Esophagus muscularis mucosa (tissue), 4 donors: Measurements from ENCODE around the gene DDR1. TPM values are rescaled to one million over a fixed set of nuclear protein-coding genes. Genes with fewer than 3 reads are reported as not detected.

Experiments used
- DNase-seq: peaks from one replicate; pipeline ENCODE4 v3.0.0-alpha.2; 2017; ENCODE audit errors: extremely low spot score
- H3K27ac ChIP-seq, 4 donors: fragments of 200-600 bp; sonication (generic); replicated peaks in 1 of 4; 1 replicate in 3 of 4; 2 replicates in 1 of 4; pipeline ENCODE4 v1.5.1; 2016 to 2019; ENCODE audit warnings: mild to moderate bottlenecking in 1 of 4
- H3K27me3 ChIP-seq, 4 donors: fragments of 200-600 bp; sonication (generic); one replicate each; pipeline versions ENCODE4 v1.5.1 to v1.6.0; 2016 to 2019
- H3K36me3 ChIP-seq, 4 donors: fragments of 200-600 bp; sonication (generic); one replicate each; pipeline ENCODE4 v1.5.1; 2016 to 2019
- H3K4me1 ChIP-seq, 4 donors: fragments of 200-600 bp; sonication (generic); one replicate each; pipeline ENCODE4 v1.5.1; 2016 to 2019
- H3K4me3 ChIP-seq, 4 donors: fragments of 200-600 bp; sonication (generic); 1 replicate in 2 of 4; 2 replicates in 2 of 4; pipeline ENCODE4 v1.5.1; 2016 to 2019; ENCODE audit warnings: mild to moderate bottlenecking in 4 of 4, moderate library complexity in 1 of 4
- H3K9me3 ChIP-seq, 4 donors: fragments of 200-600 bp; sonication (generic); 1 replicate in 3 of 4; 2 replicates in 1 of 4; pipeline ENCODE4 v1.5.1; 2016 to 2019
- EP300 ChIP-seq: sonication (generic); formaldehyde crosslinking; IDR thresholded peaks from one replicate; pipeline ENCODE4 v1.6.1; 2017; ENCODE audit warnings: antibody characterized with exemption
- POLR2A ChIP-seq: fragments of 450-650 bp; IDR thresholded peaks from one replicate; pipeline ENCODE4 v1.6.1; 2017; ENCODE audit warnings: antibody characterized with exemption, moderate library complexity, mild to moderate bottlenecking, low read depth
- POLR2AphosphoS5 ChIP-seq, 2 donors: sonication (generic); formaldehyde crosslinking; IDR thresholded peaks; one replicate each; pipeline ENCODE4 v1.6.1; 2017; ENCODE audit warnings: antibody characterized with exemption in 2 of 2
- WGBS: methylation state at CpG from one replicate; pipeline ENCODE4 v1.1.5; 2018; 5-methylcytosine and 5-hydroxymethylcytosine counted together
- intact Hi-C: fragments of 100-400 bp; cut with DNase I; formaldehyde crosslinking; loops from one replicate; pipeline ENCODE4 v1.15.1; 2023
- total RNA-seq, 4 donors: library from RNA; depleted of rRNA; stranded (reverse); fragments of >200 nt; gene quantifications; one replicate each; pipeline versions ENCODE4 v1.1.0 to v1.2.1, GENCODE V29; 2016
- TF ChIP-seq, protein P1 (sequence below), 3 experiments: fragments of 200-600 bp in 2 of 3; fragments of 450-650 bp in 1 of 3; sonication (generic) in 2 of 3; IDR thresholded peaks; one replicate each; pipeline ENCODE4 v1.5.1; 2017 to 2019; ENCODE audit warnings: antibody characterized with exemption in 3 of 3, mild to moderate bottlenecking in 2 of 3, moderate library complexity in 1 of 3

The DDR1 gene
- total RNA-seq, 4 donors from 2014 or later, result 10.4 to 37.9 (median 23.3) TPM

DNA sequence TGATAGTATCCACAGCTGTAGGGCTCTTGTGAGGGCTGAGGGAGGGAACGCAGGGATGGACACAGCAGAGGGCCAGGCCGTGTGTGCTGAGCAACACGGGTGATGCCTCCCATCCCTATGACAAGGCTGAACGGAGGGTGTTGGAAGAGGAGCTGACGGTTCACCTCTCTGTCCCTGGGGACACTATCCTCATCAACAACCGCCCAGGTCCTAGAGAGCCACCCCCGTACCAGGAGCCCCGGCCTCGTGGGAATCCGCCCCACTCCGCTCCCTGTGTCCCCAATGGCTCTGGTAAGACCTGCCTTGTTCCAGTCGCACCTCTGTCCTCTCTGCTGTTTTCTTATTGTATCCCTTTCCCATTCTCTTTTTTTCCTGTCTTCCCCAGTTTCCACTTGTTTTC lies 10.1 kb downstream of the DDR1 start:
- no peaks in the 10 kb centered on the region for H3K9me3 ChIP-seq
- DNase-seq, result no peak
- peaks cover 34 to 98% (median 87%) of the 10 kb centered on the region in 4 donors for H3K36me3 ChIP-seq
- peaks cover 0 to 14% (median 6%) of the 10 kb centered on the region in 4 donors for H3K4me1 ChIP-seq
- no peaks in the 10 kb centered on the region for H3K27me3 ChIP-seq
- H3K27ac ChIP-seq, result no peak overlapping the region
- 93% methylated on average over 12 of the region's 12 CpGs for WGBS
- no peak for TF ChIP-seq EP300
- TF ChIP-seq, protein P1, sequence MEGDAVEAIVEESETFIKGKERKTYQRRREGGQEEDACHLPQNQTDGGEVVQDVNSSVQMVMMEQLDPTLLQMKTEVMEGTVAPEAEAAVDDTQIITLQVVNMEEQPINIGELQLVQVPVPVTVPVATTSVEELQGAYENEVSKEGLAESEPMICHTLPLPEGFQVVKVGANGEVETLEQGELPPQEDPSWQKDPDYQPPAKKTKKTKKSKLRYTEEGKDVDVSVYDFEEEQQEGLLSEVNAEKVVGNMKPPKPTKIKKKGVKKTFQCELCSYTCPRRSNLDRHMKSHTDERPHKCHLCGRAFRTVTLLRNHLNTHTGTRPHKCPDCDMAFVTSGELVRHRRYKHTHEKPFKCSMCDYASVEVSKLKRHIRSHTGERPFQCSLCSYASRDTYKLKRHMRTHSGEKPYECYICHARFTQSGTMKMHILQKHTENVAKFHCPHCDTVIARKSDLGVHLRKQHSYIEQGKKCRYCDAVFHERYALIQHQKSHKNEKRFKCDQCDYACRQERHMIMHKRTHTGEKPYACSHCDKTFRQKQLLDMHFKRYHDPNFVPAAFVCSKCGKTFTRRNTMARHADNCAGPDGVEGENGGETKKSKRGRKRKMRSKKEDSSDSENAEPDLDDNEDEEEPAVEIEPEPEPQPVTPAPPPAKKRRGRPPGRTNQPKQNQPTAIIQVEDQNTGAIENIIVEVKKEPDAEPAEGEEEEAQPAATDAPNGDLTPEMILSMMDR (IDR thresholded peaks at IDR 0.05), result no peak
- no peak for TF ChIP-seq POLR2AphosphoS5 (IDR thresholded peaks at IDR 0.05)
- TF ChIP-seq POLR2A, result no peak
- no peak overlapping the region for H3K4me3 ChIP-seq
- intact Hi-C loops, result no loop called here

DNA sequence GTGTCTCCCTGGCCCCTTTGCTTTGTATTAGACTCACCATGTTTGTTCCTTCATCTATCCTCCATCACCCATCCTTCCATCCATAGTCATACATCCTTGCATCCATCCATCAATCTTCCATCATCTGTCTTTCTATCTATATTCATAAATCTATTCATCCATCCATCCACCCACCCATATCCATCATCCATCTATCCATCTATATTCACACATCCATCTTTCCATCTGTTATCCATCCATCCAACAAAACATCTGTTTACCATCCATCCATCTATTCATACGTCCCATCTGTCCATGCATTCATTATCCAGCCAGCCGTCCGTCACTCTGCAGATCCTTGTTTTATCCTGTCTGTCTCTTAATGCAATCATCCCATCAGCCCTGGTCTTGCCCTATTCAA lies 10.6 kb downstream of the DDR1 start:
- intact Hi-C loops, result no loop called here
- no peaks in the 10 kb centered on the region for H3K9me3 ChIP-seq
- no peak for DNase-seq
- peaks cover 0 to 10% (median 4%) of the 10 kb centered on the region in 4 donors for H3K4me1 ChIP-seq
- TF ChIP-seq, protein P1 (IDR thresholded peaks at IDR 0.05), result no peak
- no peak for TF ChIP-seq POLR2AphosphoS5 (IDR thresholded peaks at IDR 0.05)
- TF ChIP-seq POLR2A, result no peak
- no peak for TF ChIP-seq EP300
- no peaks in the 10 kb centered on the region for H3K27me3 ChIP-seq
- no peak overlapping the region for H3K4me3 ChIP-seq
- WGBS, result 91% methylated on average over 3 of the region's 3 CpGs
- peaks cover 36 to 98% (median 87%) of the 10 kb centered on the region in 4 donors for H3K36me3 ChIP-seq
- H3K27ac ChIP-seq, result no peak overlapping the region

DNA sequence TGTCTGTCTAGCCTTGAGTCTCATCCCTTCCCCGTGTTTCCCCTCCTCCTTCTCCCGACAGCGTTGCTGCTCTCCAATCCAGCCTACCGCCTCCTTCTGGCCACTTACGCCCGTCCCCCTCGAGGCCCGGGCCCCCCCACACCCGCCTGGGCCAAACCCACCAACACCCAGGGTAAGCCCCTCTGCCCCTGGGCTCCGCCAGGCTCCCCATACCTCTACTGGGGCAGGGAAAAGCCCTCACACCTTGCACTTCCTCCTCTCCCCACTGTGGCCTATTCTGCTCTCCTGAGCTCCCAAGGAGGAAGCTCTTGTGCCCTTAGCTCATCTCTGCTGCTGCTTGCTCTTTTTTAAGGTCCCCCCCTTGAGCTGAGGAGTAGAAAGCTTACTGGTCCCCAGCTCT lies 11.0 kb downstream of the DDR1 start:
- H3K4me1 ChIP-seq, result peaks cover 0 to 6% (median 2%) of the 10 kb centered on the region in 4 donors
- 88% methylated on average over 10 of the region's 10 CpGs for WGBS
- no peaks in the 10 kb centered on the region for H3K9me3 ChIP-seq
- H3K36me3 ChIP-seq, result peaks cover 36 to 94% (median 86%) of the 10 kb centered on the region in 4 donors
- no peaks in the 10 kb centered on the region for H3K27me3 ChIP-seq
- no peak overlapping the region for H3K4me3 ChIP-seq
- intact Hi-C loops, result no loop called here
- no peak for TF ChIP-seq POLR2A
- TF ChIP-seq, protein P1 (IDR thresholded peaks at IDR 0.05), result no peak
- TF ChIP-seq POLR2AphosphoS5 (IDR thresholded peaks at IDR 0.05), result no peak
- no peak for TF ChIP-seq EP300
- H3K27ac ChIP-seq, result no peak overlapping the region
- DNase-seq, result no peak

DNA sequence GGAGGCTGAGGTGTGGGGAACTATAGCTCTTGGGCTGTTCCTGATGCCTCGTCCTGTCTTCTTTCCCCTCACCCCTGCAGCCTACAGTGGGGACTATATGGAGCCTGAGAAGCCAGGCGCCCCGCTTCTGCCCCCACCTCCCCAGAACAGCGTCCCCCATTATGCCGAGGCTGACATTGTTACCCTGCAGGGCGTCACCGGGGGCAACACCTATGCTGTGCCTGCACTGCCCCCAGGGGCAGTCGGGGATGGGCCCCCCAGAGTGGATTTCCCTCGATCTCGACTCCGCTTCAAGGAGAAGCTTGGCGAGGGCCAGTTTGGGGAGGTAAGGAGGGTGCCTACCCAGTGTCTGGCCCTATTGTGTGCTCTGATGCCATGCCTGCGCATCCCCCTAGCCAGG lies 12.2 kb downstream of the DDR1 start:
- WGBS, result 98% methylated on average over 6 of the region's 13 CpGs
- H3K27ac ChIP-seq, result no peak overlapping the region
- no peak overlapping the region for H3K4me3 ChIP-seq
- H3K9me3 ChIP-seq, result no peaks in the 10 kb centered on the region
- H3K27me3 ChIP-seq, result no peaks in the 10 kb centered on the region
- H3K4me1 ChIP-seq, result no peaks in the 10 kb centered on the region
- no peak for TF ChIP-seq EP300
- no peak for TF ChIP-seq POLR2A
- TF ChIP-seq, protein P1 (IDR thresholded peaks at IDR 0.05), result no peak
- TF ChIP-seq POLR2AphosphoS5 (IDR thresholded peaks at IDR 0.05), result no peak
- intact Hi-C loops, result no loop called here
- H3K36me3 ChIP-seq, result peaks cover 36 to 85% (median 79%) of the 10 kb centered on the region in 4 donors
- DNase-seq, result no peak

DNA sequence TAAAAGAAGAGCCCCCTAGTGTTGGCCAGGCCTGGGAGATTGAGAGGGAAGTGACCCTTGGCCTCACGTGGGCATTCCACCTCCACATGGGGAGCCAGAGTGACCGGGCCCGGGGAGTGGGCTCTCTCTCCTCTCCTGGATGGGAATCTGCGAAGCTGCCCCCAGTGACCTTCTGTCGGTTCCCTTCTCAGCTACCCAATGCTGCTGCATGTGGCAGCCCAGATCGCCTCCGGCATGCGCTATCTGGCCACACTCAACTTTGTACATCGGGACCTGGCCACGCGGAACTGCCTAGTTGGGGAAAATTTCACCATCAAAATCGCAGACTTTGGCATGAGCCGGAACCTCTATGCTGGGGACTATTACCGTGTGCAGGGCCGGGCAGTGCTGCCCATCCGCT lies 13.6 kb downstream of the DDR1 start:
- WGBS, result 80% methylated on average over 2 of the region's 16 CpGs
- intact Hi-C loops, result no loop called here
- no peak overlapping the region for H3K4me3 ChIP-seq

More for the DNA sequence above, 13.6 kb downstream of the DDR1 start:
- no peaks in the 10 kb centered on the region for H3K4me1 ChIP-seq
- H3K36me3 ChIP-seq, result peaks cover 36 to 71% (median 68%) of the 10 kb centered on the region in 4 donors
- H3K27ac ChIP-seq, result no peak overlapping the region
- TF ChIP-seq EP300 (no peak), POLR2A (no peak), POLR2AphosphoS5 (IDR thresholded peaks at IDR 0.05) (no peak)
- TF ChIP-seq, protein P1 (IDR thresholded peaks at IDR 0.05), result no peak
- H3K9me3 ChIP-seq, result no peaks in the 10 kb centered on the region
- no peak for DNase-seq
- no peaks in the 10 kb centered on the region for H3K27me3 ChIP-seq
